PC-9 (cell line): ENCODE results near the gene B3GAT1. TPM values are rescaled to one million over a fixed set of nuclear protein-coding genes. Genes with fewer than 3 reads are reported as not detected.

Experiments used
- BruUV-seq: library from RNA; stranded (reverse); fragments of 400-500 nt; replicated peaks from 2 replicates; lab custom pipeline; 2021; lab: Mats Ljungman, UMichigan
- CTCF ChIA-PET: fragments of 300-600 bp; sonication (Branson Sonifier 250); formaldehyde crosslinking; loops from one replicate; lab custom pipeline; 2022; ENCODE audit warnings: antibody characterized with exemption; lab: Charles Lee
- POLR2A ChIA-PET: fragments of 300-600 bp; sonication (Branson Sonifier 250); formaldehyde crosslinking; loops from one replicate; lab custom pipeline; 2022; ENCODE audit warnings: antibody characterized with exemption; ENCODE audit not compliant: unreplicated experiment; lab: Charles Lee
- DNase-seq, 2 experiments: peaks; one replicate each; pipeline versions ENCODE4 v3.0.0 to v3.0.0-alpha.2; 2015 to 2022; ENCODE audit warnings: mixed read lengths in 1 of 2
- H2AFZ ChIP-seq: fragments of 200-600 bp; sonication (generic); 2 replicates; pipeline ENCODE4 v1.8.1; 2017; ENCODE audit warnings: antibody characterized with exemption
- H3F3A ChIP-seq: fragments of 200-600 bp; sonication (generic); 2 replicates; pipeline ENCODE4 v1.8.1; 2017; ENCODE audit warnings: antibody characterized with exemption, mild to moderate bottlenecking, low read depth; ENCODE audit not compliant: insufficient read depth
- H3K27ac ChIP-seq: fragments of 200-600 bp; sonication (generic); 2 replicates; pipeline ENCODE4 v1.6.1; 2016; ENCODE audit warnings: mixed run types
- H3K27me3 ChIP-seq: fragments of 200-600 bp; sonication (generic); 2 replicates; pipeline ENCODE4 v1.6.1; 2016; ENCODE audit warnings: low read depth, mixed run types; ENCODE audit not compliant: insufficient read depth
- H3K36me3 ChIP-seq: fragments of 200-600 bp; sonication (generic); 2 replicates; pipeline ENCODE4 v1.6.1; 2016; ENCODE audit warnings: low read depth, mixed run types
- H3K4me1 ChIP-seq: fragments of 200-600 bp; sonication (generic); replicated peaks from 2 replicates; pipeline ENCODE4 v1.6.1; 2016; ENCODE audit warnings: mixed run types; ENCODE audit not compliant: insufficient read depth
- H3K4me2 ChIP-seq: fragments of 200-600 bp; sonication (generic); 2 replicates; pipeline ENCODE4 v1.6.1; 2017; ENCODE audit warnings: mixed run types
- H3K4me3 ChIP-seq: fragments of 200-600 bp; sonication (generic); 2 replicates; pipeline ENCODE4 v1.6.1; 2016; ENCODE audit warnings: mixed run types
- H3K79me2 ChIP-seq: fragments of 200-600 bp; sonication (generic); 2 replicates; pipeline ENCODE4 v1.6.1; 2017; ENCODE audit warnings: low read depth, mixed run types
- H3K9me2 ChIP-seq: fragments of 200-600 bp; sonication (generic); 2 replicates; pipeline ENCODE4 v1.8.1; 2017; ENCODE audit warnings: mild to moderate bottlenecking; ENCODE audit not compliant: insufficient read depth
- H3K9me3 ChIP-seq: fragments of 200-600 bp; sonication (generic); 2 replicates; pipeline ENCODE4 v1.8.1; 2016; ENCODE audit warnings: low read depth; ENCODE audit not compliant: insufficient read depth
- H4K20me1 ChIP-seq: fragments of 200-600 bp; sonication (generic); 2 replicates; pipeline ENCODE4 v1.8.1; 2017; ENCODE audit not compliant: insufficient read depth
- EZH2 ChIP-seq: fragments of 200-600 bp; sonication (generic); IDR thresholded peaks from 2 replicates; pipeline ENCODE4 v1.8.0; 2017; ENCODE audit warnings: antibody characterized with exemption, low read depth
- intact Hi-C: fragments of 100-400 bp; cut with micrococcal nuclease; formaldehyde crosslinking; loops from one replicate; pipeline ENCODE4 v1.10.0; 2022; ENCODE audit not compliant: unreplicated experiment
- total RNA-seq: library from RNA; stranded (reverse); gene quantifications from 2 replicates; pipeline ENCODE4 v1.2.3, GENCODE V29; 2021
- TF ChIP-seq, protein P1 (sequence below): fragments of 200-600 bp; sonication (generic); conservative IDR thresholded peaks from 2 replicates; pipeline ENCODE4 v1.6.1; 2017; ENCODE audit warnings: mixed run types, antibody characterized with exemption, mild to moderate bottlenecking, moderate library complexity

Gene B3GAT1
- total RNA-seq, 1 experiment from 2014 or later: not detected

DNA sequence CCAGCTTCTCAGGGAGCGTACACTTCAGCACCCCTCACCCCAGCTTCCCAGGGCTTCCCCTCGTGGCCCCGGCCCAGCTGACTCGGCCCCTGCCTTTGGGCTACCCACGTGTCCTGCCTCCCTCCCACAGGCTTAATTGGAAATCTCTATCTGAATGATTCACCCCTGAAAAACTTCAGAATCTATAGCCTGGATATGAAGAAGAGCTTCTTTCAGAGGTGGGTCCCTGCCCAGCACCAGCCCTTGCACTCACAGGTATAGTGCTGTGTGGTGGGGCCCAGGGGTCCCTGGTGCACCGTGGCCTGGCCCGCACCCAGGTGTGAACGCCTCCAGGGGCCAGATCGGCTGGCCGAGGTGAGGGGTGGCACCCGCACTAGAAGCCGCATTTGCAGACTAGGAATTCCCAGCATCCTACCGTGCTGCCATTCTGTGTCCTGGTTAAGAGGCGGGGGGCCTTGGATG lies 38.4 kb downstream of the B3GAT1 start:
- no peak overlapping the region for H2AFZ ChIP-seq
- no peaks in the 10 kb centered on the region for H4K20me1 ChIP-seq
- H3K27ac ChIP-seq: no peak overlapping the region
- no peaks in the 10 kb centered on the region for H3K79me2 ChIP-seq
- no TSS peak for BruUV-seq
- no peaks in the 10 kb centered on the region for H3K9me3 ChIP-seq
- DNase-seq: no peak
- no peaks in the 10 kb centered on the region for H3K36me3 ChIP-seq
- CTCF ChIA-PET: no interaction called here
- no peak overlapping the region for H3K4me2 ChIP-seq
- POLR2A ChIA-PET: no interaction called here
- intact Hi-C loops: no loop called here
- no peaks in the 10 kb centered on the region for H3F3A ChIP-seq
- H3K9me2 ChIP-seq: no peaks in the 10 kb centered on the region
- no peak overlapping the region for H3K4me3 ChIP-seq
- H3K27me3 ChIP-seq: no peaks in the 10 kb centered on the region
- no peaks in the 10 kb centered on the region for H3K4me1 ChIP-seq
- TF ChIP-seq, protein P1, sequence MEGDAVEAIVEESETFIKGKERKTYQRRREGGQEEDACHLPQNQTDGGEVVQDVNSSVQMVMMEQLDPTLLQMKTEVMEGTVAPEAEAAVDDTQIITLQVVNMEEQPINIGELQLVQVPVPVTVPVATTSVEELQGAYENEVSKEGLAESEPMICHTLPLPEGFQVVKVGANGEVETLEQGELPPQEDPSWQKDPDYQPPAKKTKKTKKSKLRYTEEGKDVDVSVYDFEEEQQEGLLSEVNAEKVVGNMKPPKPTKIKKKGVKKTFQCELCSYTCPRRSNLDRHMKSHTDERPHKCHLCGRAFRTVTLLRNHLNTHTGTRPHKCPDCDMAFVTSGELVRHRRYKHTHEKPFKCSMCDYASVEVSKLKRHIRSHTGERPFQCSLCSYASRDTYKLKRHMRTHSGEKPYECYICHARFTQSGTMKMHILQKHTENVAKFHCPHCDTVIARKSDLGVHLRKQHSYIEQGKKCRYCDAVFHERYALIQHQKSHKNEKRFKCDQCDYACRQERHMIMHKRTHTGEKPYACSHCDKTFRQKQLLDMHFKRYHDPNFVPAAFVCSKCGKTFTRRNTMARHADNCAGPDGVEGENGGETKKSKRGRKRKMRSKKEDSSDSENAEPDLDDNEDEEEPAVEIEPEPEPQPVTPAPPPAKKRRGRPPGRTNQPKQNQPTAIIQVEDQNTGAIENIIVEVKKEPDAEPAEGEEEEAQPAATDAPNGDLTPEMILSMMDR: no peak
- TF ChIP-seq EZH2: no peak

DNA sequence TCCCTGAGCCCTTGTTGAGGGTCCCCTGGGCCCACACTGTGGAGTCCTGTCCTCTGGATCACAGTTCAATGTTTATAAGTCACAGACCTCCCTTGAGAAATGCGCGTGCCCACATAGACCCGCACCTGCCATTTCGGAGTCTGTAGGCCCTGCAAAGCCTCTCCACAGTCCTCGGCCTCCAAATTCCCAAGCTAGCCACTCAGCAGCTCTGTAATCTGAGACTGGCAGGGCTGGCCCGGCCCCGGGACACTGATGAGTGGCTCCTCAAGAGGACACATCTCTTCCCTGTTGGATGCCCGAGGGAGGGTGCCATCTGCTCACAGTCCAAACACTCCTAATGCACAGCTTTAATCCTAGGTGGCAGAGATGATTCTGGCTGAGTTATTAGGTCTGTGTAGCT lies 39.1 kb downstream of the B3GAT1 start:
- CTCF ChIA-PET: no interaction called here
- no peak overlapping the region for H3K4me3 ChIP-seq
- no peaks in the 10 kb centered on the region for H3K79me2 ChIP-seq
- no peaks in the 10 kb centered on the region for H3K9me2 ChIP-seq
- DNase-seq: no peak
- H2AFZ ChIP-seq: no peak overlapping the region
- H4K20me1 ChIP-seq: no peaks in the 10 kb centered on the region
- no peaks in the 10 kb centered on the region for H3K9me3 ChIP-seq
- no peak overlapping the region for H3K27ac ChIP-seq
- TF ChIP-seq, protein P1: no peak
- TF ChIP-seq EZH2: no peak
- POLR2A ChIA-PET: no interaction called here
- H3K27me3 ChIP-seq: no peaks in the 10 kb centered on the region
- no peaks in the 10 kb centered on the region for H3F3A ChIP-seq
- H3K4me1 ChIP-seq: no peaks in the 10 kb centered on the region
- no TSS peak for BruUV-seq
- intact Hi-C loops: no loop called here
- no peaks in the 10 kb centered on the region for H3K36me3 ChIP-seq
- H3K4me2 ChIP-seq: no peak overlapping the region

DNA sequence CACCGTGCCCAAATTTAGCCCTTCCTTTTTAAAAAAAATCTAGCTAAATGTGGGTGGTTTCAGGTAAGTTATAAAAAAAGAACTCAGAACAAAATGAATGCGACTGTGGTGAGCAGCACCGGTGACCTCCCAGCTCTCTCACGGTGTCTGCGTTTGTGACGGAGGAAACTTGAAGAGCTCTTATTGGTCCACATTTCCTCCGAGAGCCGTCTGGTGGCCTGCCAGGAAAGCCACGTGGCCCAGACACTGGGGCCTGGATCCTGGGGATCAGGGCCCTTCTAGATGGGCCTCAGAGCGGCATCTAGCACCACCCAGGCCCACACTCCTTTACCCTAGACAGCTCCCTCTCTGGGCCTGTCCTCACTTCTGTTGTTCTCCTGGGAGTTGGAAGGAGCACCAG lies 39.5 kb downstream of the B3GAT1 start:
- BruUV-seq: no TSS peak
- Histone ChIP-seq H3K4me1 (no peaks in the 10 kb centered on the region), H3K9me3 (no peaks in the 10 kb centered on the region), H3K4me2 (no peak overlapping the region), H3K79me2 (no peaks in the 10 kb centered on the region), H3K9me2 (no peaks in the 10 kb centered on the region), H2AFZ (no peak overlapping the region), H3K4me3 (no peak overlapping the region), H3K27me3 (no peaks in the 10 kb centered on the region), H4K20me1 (no peaks in the 10 kb centered on the region), H3K27ac (no peak overlapping the region), H3F3A (no peaks in the 10 kb centered on the region), H3K36me3 (no peaks in the 10 kb centered on the region)
- intact Hi-C loops: no loop called here
- POLR2A ChIA-PET: no interaction called here
- CTCF ChIA-PET: no interaction called here
- no peak for TF ChIP-seq EZH2
- TF ChIP-seq, protein P1: no peak
- DNase-seq: no peak
